ENCODE measurements around the gene DNAJB6.

DNAJB6 gene

GRCh38 chr7:157336383-157337315, at the start of gene DNAJB6:
TSS of gene DNAJB6 (plus strand) at chr7:157337004. CDS start at chr7:157358573, 21,569 bp downstream.
- peak; percentile 84 to 86 for DNase-seq

DNA sequence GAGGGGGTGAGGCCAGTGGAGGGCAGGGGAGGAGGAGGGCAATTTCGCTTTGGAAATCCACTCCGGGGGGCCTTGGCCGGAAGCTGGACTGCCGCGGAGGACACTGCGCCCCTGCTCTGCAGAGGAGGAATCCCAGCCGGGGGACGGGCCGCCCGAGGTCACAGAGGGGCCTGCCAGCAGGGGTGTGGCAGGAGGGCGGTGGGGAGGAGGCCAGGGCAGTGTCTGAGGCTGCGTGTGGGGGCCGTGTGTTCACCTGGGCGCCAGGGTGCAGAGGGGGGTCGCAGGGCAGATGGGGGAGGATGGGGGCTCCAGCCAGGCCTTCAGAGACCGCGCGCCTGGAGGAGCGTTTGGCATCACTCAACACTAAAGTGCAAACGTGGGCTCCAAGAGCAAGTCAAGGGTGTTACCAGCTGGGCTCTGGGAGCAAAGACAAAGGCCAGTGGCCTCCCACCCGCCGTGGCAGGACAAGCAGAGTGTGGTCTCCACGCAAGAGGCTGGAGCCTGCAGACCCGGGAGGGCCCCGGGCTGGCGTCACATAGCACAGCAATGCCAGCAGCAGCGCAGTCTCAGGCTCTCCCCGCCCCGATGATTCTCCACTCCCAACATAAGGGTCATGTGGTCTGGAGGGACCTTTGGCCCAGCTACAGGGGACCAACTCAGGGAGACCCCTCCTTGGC, 45.3 kb upstream of the DNAJB6 start:
- DNase-seq: no peak

GRCh38 chr7:157292258-157292657, 44.5 kb upstream of the DNAJB6 start:
- DNase-seq: no peak

- DNase-seq: no peak
Measured at GRCh38 chr7:157292770-157293412, 43.9 kb upstream of the DNAJB6 start.

DNA sequence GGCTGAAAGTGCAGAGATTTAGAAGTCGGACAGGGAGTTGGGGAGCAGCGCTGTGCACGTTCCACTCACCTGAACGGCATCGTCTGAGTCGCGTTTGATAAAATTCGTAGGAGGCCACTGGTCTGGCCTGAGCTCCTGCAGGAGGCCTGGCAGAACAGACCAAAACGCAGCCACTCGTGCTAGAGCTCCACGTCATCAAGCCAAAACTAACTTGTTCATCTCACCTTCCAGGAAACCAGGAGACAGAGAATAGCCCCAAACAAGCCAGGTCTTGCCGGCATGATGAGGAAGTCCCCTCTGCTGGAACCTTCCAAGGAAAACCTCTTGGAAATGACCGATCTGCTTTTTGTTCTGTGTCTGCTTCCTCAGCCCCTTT, 43.4 kb upstream of the DNAJB6 start:
- DNase-seq: no peak

GRCh38 chr7:157294773-157295172, 42.0 kb upstream of the DNAJB6 start:
- DNase-seq: no peak

GRCh38 chr7:157295338-157295737, 41.5 kb upstream of the DNAJB6 start:
- no peak for DNase-seq

- no peak for DNase-seq
Measured at GRCh38 chr7:157297185-157297584, 39.6 kb upstream of the DNAJB6 start.

- no peak for DNase-seq
Measured at GRCh38 chr7:157299317-157299612, 37.5 kb upstream of the DNAJB6 start.

GRCh38 chr7:157299613-157300368, 37.0 kb upstream of the DNAJB6 start:
- DNase-seq: peak in 1 of 2 donors; percentile 10

GRCh38 chr7:157300369-157300825, 36.4 kb upstream of the DNAJB6 start:
- DNase-seq: no peak

DNA sequence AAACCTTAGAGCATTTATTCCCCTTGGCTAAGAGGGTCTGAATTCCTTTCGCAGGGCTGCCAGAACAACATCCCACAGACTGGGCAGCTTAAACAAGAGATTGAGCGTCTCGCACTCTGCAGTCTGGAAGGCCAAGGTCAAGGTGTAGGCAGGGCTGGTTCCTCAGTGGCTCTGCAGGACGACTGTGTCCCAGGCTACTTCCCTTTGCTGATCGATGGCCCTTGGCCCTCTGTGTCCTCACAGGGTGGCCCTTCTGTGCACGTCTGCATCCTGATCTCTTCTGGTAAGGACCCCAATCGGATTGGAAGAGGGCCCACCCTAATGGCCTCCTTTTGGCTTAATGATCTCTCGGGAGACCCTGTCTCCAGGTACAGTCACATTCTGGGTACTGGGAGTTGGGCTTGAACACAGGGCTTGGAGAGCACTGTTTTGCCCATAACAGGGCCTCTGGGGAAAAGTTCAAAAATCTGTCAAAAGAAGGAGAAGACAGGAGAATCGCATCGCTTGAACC, 35.1 kb upstream of the DNAJB6 start:
- no peak for DNase-seq

GRCh38 chr7:157306846-157307838, 29.7 kb upstream of the DNAJB6 start:
- no peak for DNase-seq

DNA sequence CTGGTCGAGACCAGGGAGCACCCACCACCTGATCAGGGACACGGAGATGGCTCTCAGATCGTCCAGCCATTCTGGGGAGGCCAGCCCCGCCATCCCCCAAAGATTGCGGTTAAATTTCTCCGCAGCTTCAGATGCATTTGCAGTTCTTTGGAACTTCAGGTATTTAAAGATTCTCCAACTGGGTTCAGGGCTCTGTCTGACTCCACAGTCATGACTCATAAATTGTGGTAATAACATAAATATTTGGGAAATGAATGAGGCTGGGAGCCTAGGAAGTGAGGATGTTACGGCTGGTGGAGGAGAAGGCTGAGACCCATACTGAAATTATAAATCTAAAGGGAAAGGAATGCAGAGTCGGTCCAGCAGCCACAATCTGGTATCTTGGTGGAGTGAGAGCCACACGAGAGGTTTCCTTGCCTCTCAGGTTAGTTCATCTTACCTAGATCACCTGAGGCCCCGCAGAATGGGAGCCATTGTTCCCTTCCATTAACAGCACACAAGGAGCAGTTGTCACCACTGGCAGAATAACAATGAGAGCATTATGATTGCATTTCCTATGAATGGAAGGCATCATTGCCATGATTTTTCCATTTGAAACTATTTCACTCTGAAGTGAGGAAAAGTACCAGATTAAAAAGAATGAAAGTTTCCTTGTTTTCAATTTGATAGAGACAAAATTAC, 26.7 kb upstream of the DNAJB6 start:
- no peak for DNase-seq

GRCh38 chr7:157310676-157311185, 26.1 kb upstream of the DNAJB6 start:
- no peak for DNase-seq

- DNase-seq: peak in 1 of 2 donors; percentile 3
Measured at GRCh38 chr7:157312941-157313340, 23.9 kb upstream of the DNAJB6 start.

DNA sequence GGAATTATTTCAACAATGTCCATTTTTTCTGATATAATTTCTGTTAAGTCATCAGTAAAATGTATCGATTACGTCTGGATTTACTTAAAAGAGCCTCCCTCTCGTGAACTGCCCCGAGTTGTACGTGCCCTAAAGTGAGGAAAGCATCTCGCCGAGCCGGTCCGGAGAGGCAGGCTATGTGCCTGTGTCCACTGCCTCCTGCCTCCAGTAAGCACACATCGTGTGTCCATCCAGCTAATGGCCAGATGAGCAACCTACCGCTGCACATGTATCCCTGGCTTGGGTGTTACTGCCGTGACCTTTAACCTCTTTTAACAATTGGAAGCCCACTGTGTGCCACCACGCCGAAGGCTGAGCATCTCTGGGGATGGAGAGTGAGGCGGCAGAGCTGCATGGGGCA, 23.2 kb upstream of the DNAJB6 start:
- DNase-seq: no peak

DNA sequence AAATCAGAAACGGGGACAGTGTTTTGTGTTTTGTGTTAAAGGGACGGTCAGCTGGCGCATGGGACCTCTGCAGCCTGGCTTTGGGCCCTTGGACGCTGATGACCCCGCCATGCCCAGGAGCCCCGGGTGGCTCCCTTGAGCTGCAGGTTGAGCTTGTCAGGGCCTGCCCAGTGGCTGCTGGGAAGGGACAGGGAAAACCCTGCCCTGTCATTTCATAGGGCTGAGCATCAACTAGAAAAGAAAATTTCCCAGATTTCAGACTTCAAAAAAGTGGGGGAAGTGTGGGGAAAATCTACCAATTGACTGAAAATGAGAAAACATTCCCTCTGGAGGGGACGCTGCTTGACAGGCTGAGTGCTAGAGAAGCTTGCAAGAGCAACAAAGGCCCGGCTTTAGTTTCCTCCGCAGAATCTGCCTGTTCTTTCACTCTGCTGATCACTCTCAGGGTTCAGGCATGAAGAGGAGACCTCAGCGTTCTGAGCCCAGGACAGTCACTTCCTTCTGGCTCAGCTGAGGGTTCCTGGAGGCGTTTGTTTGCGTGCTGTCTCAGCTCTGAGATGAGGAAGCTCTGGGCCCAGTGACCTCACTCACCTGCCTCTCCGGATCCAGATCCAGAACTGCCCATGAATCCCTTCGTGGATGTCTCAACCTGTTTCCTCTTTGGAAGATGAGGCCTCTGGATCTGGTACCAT, 18.6 kb upstream of the DNAJB6 start:
- peak; percentile 16 to 94 for DNase-seq

- no peak for DNase-seq
Measured at GRCh38 chr7:157320608-157320980, 16.2 kb upstream of the DNAJB6 start.

- no peak for DNase-seq
Measured at GRCh38 chr7:157323401-157323800, 13.4 kb upstream of the DNAJB6 start.
